Duodenal mucosa (tissue), 2 donors: ENCODE measurements around the gene RGS11.
"Not testable (repeated sequence)": the region's sequence is repeated elsewhere in the genome, so short reads cannot be mapped to it uniquely, and the experiment has no call there.

Source experiments
- H3K27ac ChIP-seq: one replicate; pipeline ENCODE4 v1.7.0; 2013; ENCODE audit warnings: low read depth, low read length
- H3K27me3 ChIP-seq, 2 donors: one replicate each; pipeline ENCODE4 v1.7.0; 2013; ENCODE audit warnings: low read length in 2 of 2, control low read depth in 1 of 2; ENCODE audit not compliant: insufficient read depth in 2 of 2, control insufficient read depth in 1 of 2
- H3K36me3 ChIP-seq, 2 donors: one replicate each; pipeline ENCODE4 v1.7.0; 2013; ENCODE audit warnings: low read length in 2 of 2, control low read depth in 1 of 2; ENCODE audit not compliant: insufficient read depth in 2 of 2, control insufficient read depth in 1 of 2
- H3K4me1 ChIP-seq, 2 donors: one replicate each; pipeline ENCODE4 v1.7.0; 2013; ENCODE audit warnings: low read length in 2 of 2, control low read depth in 1 of 2; ENCODE audit not compliant: insufficient read depth in 2 of 2, control insufficient read depth in 1 of 2
- H3K4me3 ChIP-seq, 2 donors: one replicate each; pipeline ENCODE4 v1.7.0; 2013; ENCODE audit warnings: low read length in 2 of 2, low read depth in 1 of 2
- H3K9ac ChIP-seq, 2 donors: one replicate each; pipeline ENCODE4 v1.7.0; 2013; ENCODE audit warnings: low read length in 2 of 2, low read depth in 1 of 2
- H3K9me3 ChIP-seq, 2 donors: one replicate each; pipeline ENCODE4 v1.7.0; 2013; ENCODE audit warnings: low read length in 2 of 2, control low read depth in 1 of 2; ENCODE audit not compliant: control insufficient read depth in 1 of 2

The RGS11 gene

GRCh38 chr16:263944-264343 lies 11.8 kb downstream of the RGS11 start:
- Histone ChIP-seq H3K36me3 (peaks cover 25 to 64% of the 10 kb centered on the region in 2 donors), H3K4me1 (peaks cover 28 to 30% of the 10 kb centered on the region in 2 donors), H3K27me3 (no peaks in the 10 kb centered on the region), H3K4me3 (no peak overlapping the region), H3K27ac (no peak overlapping the region), H3K9ac (no peak overlapping the region), H3K9me3 (no peaks in the 10 kb centered on the region)

- Histone ChIP-seq H3K4me3 (no peak overlapping the region), H3K36me3 (peaks cover 25 to 66% of the 10 kb centered on the region in 2 donors), H3K9ac (no peak overlapping the region), H3K27me3 (no peaks in the 10 kb centered on the region), H3K27ac (no peak overlapping the region), H3K9me3 (no peaks in the 10 kb centered on the region), H3K4me1 (peaks cover 26 to 28% of the 10 kb centered on the region in 2 donors)
These were observed 12.5 kb downstream of the RGS11 start for GRCh38 chr16:263182-263774.

GRCh38 chr16:262121-262745 lies 13.5 kb downstream of the RGS11 start:
- Histone ChIP-seq H3K4me1 (peaks cover 16 to 17% of the 10 kb centered on the region in 2 donors), H3K27me3 (no peaks in the 10 kb centered on the region), H3K27ac (no peak overlapping the region), H3K9me3 (no peaks in the 10 kb centered on the region), H3K4me3 (no peak overlapping the region), H3K36me3 (peaks cover 25 to 66% of the 10 kb centered on the region in 2 donors), H3K9ac (no peak overlapping the region)

GRCh38 chr16:261031-261691 lies 14.6 kb downstream of the RGS11 start:
- H3K27ac ChIP-seq: no peak overlapping the region
- no peak overlapping the region for H3K9ac ChIP-seq
- no peaks in the 10 kb centered on the region for H3K27me3 ChIP-seq
- no peak overlapping the region for H3K4me3 ChIP-seq
- peaks cover 25 to 68% of the 10 kb centered on the region in 2 donors for H3K36me3 ChIP-seq
- H3K4me1 ChIP-seq: peaks cover 11 to 12% of the 10 kb centered on the region in 2 donors
- no peaks in the 10 kb centered on the region for H3K9me3 ChIP-seq

GRCh38 chr16:260326-260725 lies 15.4 kb downstream of the RGS11 start:
- peaks cover 23 to 71% of the 10 kb centered on the region in 2 donors for H3K36me3 ChIP-seq

GRCh38 chr16:259814-260253 lies 15.9 kb downstream of the RGS11 start:
- H3K4me3 ChIP-seq: no peak overlapping the region
- no peaks in the 10 kb centered on the region for H3K27me3 ChIP-seq
- H3K9me3 ChIP-seq: no peaks in the 10 kb centered on the region
- H3K9ac ChIP-seq: no peak overlapping the region
- no peak overlapping the region for H3K27ac ChIP-seq
- H3K4me1 ChIP-seq: no peaks in the 10 kb centered on the region
- peaks cover 19 to 70% of the 10 kb centered on the region in 2 donors for H3K36me3 ChIP-seq

More at GRCh38 chr16:260326-260725, 15.4 kb downstream of the RGS11 start:
- Histone ChIP-seq H3K9me3 (no peaks in the 10 kb centered on the region), H3K4me3 (no peak overlapping the region), H3K27me3 (no peaks in the 10 kb centered on the region), H3K9ac (no peak overlapping the region), H3K4me1 (peaks cover 3 to 4% of the 10 kb centered on the region in 2 donors), H3K27ac (no peak overlapping the region)

- peaks cover 19 to 67% of the 10 kb centered on the region in 2 donors for H3K36me3 ChIP-seq
- H3K4me3 ChIP-seq: no peak overlapping the region
- H3K27ac ChIP-seq: no peak overlapping the region
These were observed 16.5 kb downstream of the RGS11 start for GRCh38 chr16:259226-259625.

GRCh38 chr16:258091-258490 lies 17.7 kb downstream of the RGS11 start:
- peaks cover 19 to 56% of the 10 kb centered on the region in 2 donors for H3K36me3 ChIP-seq
- not testable (repeated sequence) for H3K4me3 ChIP-seq, H3K27ac ChIP-seq, H3K9me3 ChIP-seq, H3K9ac ChIP-seq, H3K27me3 ChIP-seq, H3K4me1 ChIP-seq

More at GRCh38 chr16:259226-259625, 16.5 kb downstream of the RGS11 start:
- no peak overlapping the region for H3K9ac ChIP-seq
- H3K27me3 ChIP-seq: no peaks in the 10 kb centered on the region
- no peaks in the 10 kb centered on the region for H3K9me3 ChIP-seq
- H3K4me1 ChIP-seq: no peaks in the 10 kb centered on the region

- H3K9me3 ChIP-seq: no peaks in the 10 kb centered on the region
- H3K27me3 ChIP-seq: no peaks in the 10 kb centered on the region
- no peak overlapping the region for H3K9ac ChIP-seq
- no peak overlapping the region for H3K27ac ChIP-seq
- H3K4me1 ChIP-seq: peaks cover 19 to 25% of the 10 kb centered on the region in 2 donors
- H3K36me3 ChIP-seq: peaks cover 10 to 35% of the 10 kb centered on the region in 2 donors
- H3K4me3 ChIP-seq: peak overlapping the region in 1 of 2 donors; percentile 36
These were observed 20.6 kb downstream of the RGS11 start for GRCh38 chr16:255183-255582.

- H3K27me3 ChIP-seq: no peaks in the 10 kb centered on the region
- peak overlapping the region; percentile 34 to 35 for H3K4me3 ChIP-seq
- peak overlapping the region in 1 of 2 donors; percentile 11 for H3K9ac ChIP-seq
- peaks cover 8 to 29% of the 10 kb centered on the region in 2 donors for H3K36me3 ChIP-seq
- no peak overlapping the region for H3K27ac ChIP-seq
- no peaks in the 10 kb centered on the region for H3K9me3 ChIP-seq
- H3K4me1 ChIP-seq: peaks cover 23 to 28% of the 10 kb centered on the region in 2 donors
These were observed 21.3 kb downstream of the RGS11 start for GRCh38 chr16:254461-254860.
